Fibroblast of upper back skin (primary cell): ENCODE measurements around the gene GNPDA1.

Source experiments
- DNase-seq: peaks from one replicate; pipeline ENCODE4 v3.0.0-alpha.2; 2013

Gene GNPDA1

GRCh38 chr5:141951332-141951781 is 61.5 kb downstream of the GNPDA1 start:
- DNase-seq, result no peak
